Testis (tissue), 2 donors: ENCODE data around the gene TRPV6.

ENCODE experiments used
- POLR2A ChIP-seq: fragments of 450-650 bp; IDR thresholded peaks from one replicate; pipeline ENCODE4 v1.6.1; 2017; ENCODE audit warnings: antibody characterized with exemption, mild to moderate bottlenecking, moderate library complexity
- TF ChIP-seq, protein P1 (sequence below), 3 experiments: fragments of 450-650 bp in 2 of 3; fragments of 200-600 bp in 1 of 3; sonication (generic) in 1 of 3; IDR thresholded peaks; one replicate each; pipeline ENCODE4 v1.5.1; 2016 to 2019; ENCODE audit warnings: antibody characterized with exemption in 3 of 3, mild to moderate bottlenecking in 2 of 3, moderate library complexity in 1 of 3

- TF ChIP-seq, protein P1, sequence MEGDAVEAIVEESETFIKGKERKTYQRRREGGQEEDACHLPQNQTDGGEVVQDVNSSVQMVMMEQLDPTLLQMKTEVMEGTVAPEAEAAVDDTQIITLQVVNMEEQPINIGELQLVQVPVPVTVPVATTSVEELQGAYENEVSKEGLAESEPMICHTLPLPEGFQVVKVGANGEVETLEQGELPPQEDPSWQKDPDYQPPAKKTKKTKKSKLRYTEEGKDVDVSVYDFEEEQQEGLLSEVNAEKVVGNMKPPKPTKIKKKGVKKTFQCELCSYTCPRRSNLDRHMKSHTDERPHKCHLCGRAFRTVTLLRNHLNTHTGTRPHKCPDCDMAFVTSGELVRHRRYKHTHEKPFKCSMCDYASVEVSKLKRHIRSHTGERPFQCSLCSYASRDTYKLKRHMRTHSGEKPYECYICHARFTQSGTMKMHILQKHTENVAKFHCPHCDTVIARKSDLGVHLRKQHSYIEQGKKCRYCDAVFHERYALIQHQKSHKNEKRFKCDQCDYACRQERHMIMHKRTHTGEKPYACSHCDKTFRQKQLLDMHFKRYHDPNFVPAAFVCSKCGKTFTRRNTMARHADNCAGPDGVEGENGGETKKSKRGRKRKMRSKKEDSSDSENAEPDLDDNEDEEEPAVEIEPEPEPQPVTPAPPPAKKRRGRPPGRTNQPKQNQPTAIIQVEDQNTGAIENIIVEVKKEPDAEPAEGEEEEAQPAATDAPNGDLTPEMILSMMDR (IDR thresholded peaks at IDR 0.05) = no peak
- no peak for TF ChIP-seq POLR2A
Measured at GRCh38 chr7:142859411-142859810, 26.1 kb downstream of the TRPV6 start.
